Measurements from ENCODE around the gene KATNAL1.

Gene KATNAL1

DNA sequence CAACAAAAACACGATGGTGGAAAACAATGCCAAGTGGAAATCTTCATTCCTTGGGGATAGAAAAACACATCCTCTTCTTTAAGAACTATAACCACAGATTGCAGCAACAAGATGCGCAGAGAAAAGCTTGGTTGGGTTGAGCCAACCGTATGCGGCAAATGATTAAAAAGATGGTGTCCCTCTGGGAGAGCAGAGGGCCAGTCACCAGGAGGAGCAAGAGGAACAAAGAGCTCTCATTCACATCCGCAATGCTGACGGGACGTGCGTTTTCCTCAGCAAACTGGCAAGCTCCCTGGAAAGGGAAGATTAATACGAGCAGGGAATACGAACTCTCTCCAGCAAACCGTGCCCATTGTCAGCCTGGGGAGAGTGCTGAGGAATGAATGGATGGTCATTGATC, 141.6 kb downstream of the KATNAL1 start:
- in situ Hi-C loops (cut with MboI; ENCODE audit: low sequenced_read_pairs, unreplicated experiment) = no loop called here
- no peak for DNase-seq (ENCODE audit: low spot score)
- TF ChIP-seq CTCF (IDR thresholded peaks at IDR 0.05; ENCODE audit: borderline replicate concordance, control extremely low read depth, extremely low read depth, insufficient read depth, missing control alignments) = no peak

DNA sequence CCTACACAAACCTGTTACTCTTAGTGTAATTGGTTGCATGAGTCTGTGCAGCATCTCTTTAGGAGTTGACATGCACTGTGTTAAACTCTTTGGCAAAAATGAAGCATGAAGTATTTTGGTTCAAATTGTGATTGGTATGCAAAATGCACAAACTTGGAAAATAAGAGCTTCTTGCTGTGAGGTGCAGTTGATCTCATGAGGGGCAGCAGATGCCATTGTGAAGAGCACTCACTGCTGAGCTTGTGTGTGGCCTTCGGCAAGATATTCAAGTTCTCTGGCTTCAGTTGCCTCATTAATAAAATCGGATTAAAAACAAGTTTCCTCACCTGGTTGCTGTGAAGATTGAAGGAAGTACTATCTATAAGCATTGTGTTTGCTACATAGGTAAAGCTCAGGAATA, 142.3 kb downstream of the KATNAL1 start:
- in situ Hi-C loops (cut with MboI; ENCODE audit: low sequenced_read_pairs, unreplicated experiment) = no loop called here
- TF ChIP-seq CTCF (IDR thresholded peaks at IDR 0.05; ENCODE audit: borderline replicate concordance, control extremely low read depth, extremely low read depth, insufficient read depth, missing control alignments) = no peak
- DNase-seq (ENCODE audit: low spot score) = no peak

DNA sequence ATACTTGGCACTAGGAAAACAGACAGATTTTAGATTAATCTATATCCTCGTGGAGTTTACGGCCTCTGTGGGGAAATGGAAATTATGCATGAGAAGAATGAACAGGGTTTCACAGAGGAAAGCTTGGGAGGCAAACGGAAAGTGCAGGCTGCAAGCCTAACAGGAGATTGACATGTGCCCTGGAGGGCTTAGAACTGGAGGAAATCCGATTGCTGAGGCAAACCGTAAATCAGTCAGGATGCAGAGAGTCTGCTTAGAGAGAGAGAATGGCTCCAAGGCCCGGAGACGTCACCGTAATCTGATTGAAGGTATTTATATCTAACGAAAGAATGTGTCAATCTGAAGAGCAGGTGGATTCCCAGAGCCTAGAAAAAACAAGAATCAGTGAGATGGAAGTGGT, 143.2 kb downstream of the KATNAL1 start:
- no peak for TF ChIP-seq CTCF (IDR thresholded peaks at IDR 0.05; ENCODE audit: borderline replicate concordance, control extremely low read depth, extremely low read depth, insufficient read depth, missing control alignments)
- no peak for DNase-seq (ENCODE audit: low spot score)
- in situ Hi-C loops (cut with MboI; ENCODE audit: low sequenced_read_pairs, unreplicated experiment) = no loop called here

- TF ChIP-seq CTCF (IDR thresholded peaks at IDR 0.05; ENCODE audit: borderline replicate concordance, control extremely low read depth, extremely low read depth, insufficient read depth, missing control alignments) = no peak
- DNase-seq (ENCODE audit: low spot score) = no peak
- in situ Hi-C loops (cut with MboI; ENCODE audit: low sequenced_read_pairs, unreplicated experiment) = no loop called here
These were observed 143.9 kb downstream of the KATNAL1 start for GRCh38 chr13:30163441-30163840.

DNA sequence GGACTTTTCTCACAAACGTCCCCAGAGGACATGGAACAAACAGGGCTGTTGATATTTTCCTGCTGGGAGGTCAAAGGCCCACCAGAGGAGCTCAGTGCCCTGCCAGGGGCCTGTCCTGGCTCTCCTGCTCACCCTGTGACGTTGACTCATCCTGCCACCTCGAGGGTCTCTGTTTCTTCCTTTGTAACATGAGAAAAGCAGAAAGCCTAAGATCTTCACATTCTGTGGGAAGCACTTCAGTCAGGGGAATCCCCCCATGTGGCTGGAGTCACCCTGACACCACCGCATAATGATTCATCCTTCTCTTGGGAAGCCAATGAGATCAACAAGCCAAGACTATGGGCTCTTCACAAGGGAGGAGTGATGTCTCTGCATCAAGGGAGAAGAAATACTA, 147.9 kb downstream of the KATNAL1 start:
- in situ Hi-C loops (cut with MboI; ENCODE audit: low sequenced_read_pairs, unreplicated experiment) = no loop called here
- peak; percentile 52 for DNase-seq (ENCODE audit: low spot score)
- no peak for TF ChIP-seq CTCF (IDR thresholded peaks at IDR 0.05; ENCODE audit: borderline replicate concordance, control extremely low read depth, extremely low read depth, insufficient read depth, missing control alignments)

DNA sequence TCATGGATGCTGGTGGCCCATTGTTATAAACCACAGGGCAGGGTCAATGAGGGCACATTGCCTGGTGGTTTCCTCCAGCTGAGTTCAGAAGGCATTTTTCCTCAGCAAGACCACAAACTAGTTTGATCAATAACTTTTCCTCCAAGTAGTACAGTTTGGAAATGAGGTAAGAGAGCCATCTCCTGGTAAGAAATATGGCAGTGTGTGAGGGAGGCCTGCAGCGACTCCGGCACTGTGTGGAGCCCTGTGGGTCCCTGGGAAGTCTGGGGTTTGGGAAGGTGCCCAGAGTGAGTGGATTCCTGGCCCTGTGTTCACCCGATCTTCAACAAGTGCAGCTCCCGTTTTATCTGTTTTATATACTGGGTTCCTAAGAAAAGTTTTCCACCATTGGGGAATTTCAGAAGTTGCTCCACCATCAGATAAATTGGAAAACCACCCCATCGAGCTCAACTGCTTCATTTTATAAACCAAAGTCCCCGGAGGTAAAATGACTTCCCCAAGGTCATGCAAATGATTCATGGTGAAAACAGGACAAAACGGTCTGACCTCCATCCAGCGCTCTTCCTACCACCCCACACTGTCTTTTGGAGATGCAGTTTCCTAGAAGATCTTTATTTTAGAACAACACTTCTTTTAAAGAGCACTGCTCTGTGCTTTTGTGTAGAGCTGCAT, 148.4 kb downstream of the KATNAL1 start:
- in situ Hi-C loops (cut with MboI; ENCODE audit: low sequenced_read_pairs, unreplicated experiment) = no loop called here
- peak; percentile 37 for DNase-seq (ENCODE audit: low spot score)

More for the DNA sequence above, 148.4 kb downstream of the KATNAL1 start:
- peak; percentile 31 for TF ChIP-seq CTCF (IDR thresholded peaks at IDR 0.05; ENCODE audit: borderline replicate concordance, control extremely low read depth, extremely low read depth, insufficient read depth, missing control alignments)

Measured in GM13976 (cell line).